Bronchial epithelial cell (primary cell): ENCODE results near the gene KBTBD7. TPM values are rescaled to one million over a fixed set of nuclear protein-coding genes. Genes with fewer than 3 reads are reported as not detected.
A peak's percentile ranks its signal among the peaks of the same experiment; 100 is the strongest.

Experiments used
- DNase-seq: peaks from one replicate; pipeline ENCODE4 v3.0.0-alpha.2; 2010; ENCODE audit warnings: low read depth
- FAIRE-seq: peaks from 2 replicates; lab custom pipeline; 2011; peaks lifted over from hg19 to GRCh38; lab: Jason Lieb, UNC
- H3K27me3 ChIP-seq: 2 replicates; pipeline ENCODE4 v1.5.1; 2011; ENCODE audit warnings: low read length; ENCODE audit not compliant: control insufficient read depth, insufficient read depth
- H3K36me3 ChIP-seq: 2 replicates; pipeline ENCODE4 v1.5.1; 2011; ENCODE audit warnings: low read length; ENCODE audit not compliant: control insufficient read depth, insufficient read depth
- H3K4me3 ChIP-seq: 2 replicates; pipeline ENCODE4 v1.5.1; 2011; ENCODE audit warnings: mild to moderate bottlenecking, low read depth, low read length, control low read depth
- total RNA-seq: library from RNA; depleted of rRNA; stranded (reverse); fragments of >200 nt; gene quantifications from 2 replicates; pipeline ENCODE4 v1.2.1, GENCODE V29; 2014
- TF ChIP-seq, protein P1 (sequence below): IDR thresholded peaks from 2 replicates; pipeline ENCODE4 v1.5.1; 2011; ENCODE audit warnings: mild to moderate bottlenecking, moderate library complexity, low read length, control low read depth, inconsistent platforms; ENCODE audit not compliant: insufficient read depth, severe bottlenecking

The KBTBD7 gene, protein sequence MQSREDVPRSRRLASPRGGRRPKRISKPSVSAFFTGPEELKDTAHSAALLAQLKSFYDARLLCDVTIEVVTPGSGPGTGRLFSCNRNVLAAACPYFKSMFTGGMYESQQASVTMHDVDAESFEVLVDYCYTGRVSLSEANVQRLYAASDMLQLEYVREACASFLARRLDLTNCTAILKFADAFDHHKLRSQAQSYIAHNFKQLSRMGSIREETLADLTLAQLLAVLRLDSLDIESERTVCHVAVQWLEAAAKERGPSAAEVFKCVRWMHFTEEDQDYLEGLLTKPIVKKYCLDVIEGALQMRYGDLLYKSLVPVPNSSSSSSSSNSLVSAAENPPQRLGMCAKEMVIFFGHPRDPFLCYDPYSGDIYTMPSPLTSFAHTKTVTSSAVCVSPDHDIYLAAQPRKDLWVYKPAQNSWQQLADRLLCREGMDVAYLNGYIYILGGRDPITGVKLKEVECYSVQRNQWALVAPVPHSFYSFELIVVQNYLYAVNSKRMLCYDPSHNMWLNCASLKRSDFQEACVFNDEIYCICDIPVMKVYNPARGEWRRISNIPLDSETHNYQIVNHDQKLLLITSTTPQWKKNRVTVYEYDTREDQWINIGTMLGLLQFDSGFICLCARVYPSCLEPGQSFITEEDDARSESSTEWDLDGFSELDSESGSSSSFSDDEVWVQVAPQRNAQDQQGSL
- 7.2 and 9.5 TPM in 2 replicates for total RNA-seq

DNA sequence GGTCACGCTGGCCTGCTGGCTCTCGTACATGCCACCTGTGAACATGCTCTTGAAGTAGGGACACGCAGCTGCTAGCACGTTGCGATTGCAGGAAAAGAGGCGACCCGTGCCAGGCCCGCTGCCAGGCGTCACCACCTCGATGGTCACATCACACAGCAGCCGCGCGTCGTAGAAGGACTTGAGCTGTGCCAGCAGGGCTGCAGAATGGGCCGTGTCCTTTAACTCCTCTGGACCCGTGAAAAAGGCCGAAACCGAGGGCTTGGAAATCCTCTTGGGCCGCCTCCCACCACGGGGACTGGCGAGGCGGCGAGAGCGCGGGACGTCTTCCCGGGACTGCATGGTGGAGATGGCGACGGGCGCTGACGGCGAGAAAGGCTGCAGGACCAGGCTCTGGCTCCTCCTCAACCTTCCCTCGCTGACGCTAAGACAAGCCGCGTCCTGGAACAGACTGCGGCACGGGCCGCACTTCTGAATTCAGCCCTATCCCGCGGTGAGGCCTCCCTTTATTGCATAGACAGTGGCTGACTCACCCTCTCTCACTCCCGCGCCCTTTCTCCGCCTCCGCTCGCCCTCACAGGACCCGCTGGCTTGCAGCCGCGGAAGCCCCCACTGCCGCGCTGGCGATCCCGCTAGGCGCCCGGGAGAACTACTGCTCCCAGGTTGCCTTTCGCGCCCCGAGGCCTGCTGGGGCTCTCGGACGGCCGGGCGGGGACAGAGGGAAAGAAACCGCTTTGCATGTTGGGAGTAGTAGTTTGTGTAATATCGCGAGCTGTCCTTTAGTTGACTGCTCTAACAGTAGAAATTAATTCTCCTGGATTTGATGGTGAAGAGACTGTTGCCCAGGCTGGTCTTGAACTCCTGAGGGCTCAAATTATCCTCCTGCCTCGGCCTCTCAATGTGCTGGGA lies at the start of gene KBTBD7:
TSS of gene KBTBD7 (minus strand) at position 651 of the 906 bp plus-strand sequence. CDS start at position 339, 312 bp downstream.
- DNase-seq: peak; percentile 92
- H3K36me3 ChIP-seq: no peaks in the 10 kb centered on the region
- TF ChIP-seq, protein P1, sequence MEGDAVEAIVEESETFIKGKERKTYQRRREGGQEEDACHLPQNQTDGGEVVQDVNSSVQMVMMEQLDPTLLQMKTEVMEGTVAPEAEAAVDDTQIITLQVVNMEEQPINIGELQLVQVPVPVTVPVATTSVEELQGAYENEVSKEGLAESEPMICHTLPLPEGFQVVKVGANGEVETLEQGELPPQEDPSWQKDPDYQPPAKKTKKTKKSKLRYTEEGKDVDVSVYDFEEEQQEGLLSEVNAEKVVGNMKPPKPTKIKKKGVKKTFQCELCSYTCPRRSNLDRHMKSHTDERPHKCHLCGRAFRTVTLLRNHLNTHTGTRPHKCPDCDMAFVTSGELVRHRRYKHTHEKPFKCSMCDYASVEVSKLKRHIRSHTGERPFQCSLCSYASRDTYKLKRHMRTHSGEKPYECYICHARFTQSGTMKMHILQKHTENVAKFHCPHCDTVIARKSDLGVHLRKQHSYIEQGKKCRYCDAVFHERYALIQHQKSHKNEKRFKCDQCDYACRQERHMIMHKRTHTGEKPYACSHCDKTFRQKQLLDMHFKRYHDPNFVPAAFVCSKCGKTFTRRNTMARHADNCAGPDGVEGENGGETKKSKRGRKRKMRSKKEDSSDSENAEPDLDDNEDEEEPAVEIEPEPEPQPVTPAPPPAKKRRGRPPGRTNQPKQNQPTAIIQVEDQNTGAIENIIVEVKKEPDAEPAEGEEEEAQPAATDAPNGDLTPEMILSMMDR: no peak
- H3K27me3 ChIP-seq: no peaks in the 10 kb centered on the region
- no peak for FAIRE-seq
- peak within 1 kb of the TSS; percentile 59 for H3K4me3 ChIP-seq

DNA sequence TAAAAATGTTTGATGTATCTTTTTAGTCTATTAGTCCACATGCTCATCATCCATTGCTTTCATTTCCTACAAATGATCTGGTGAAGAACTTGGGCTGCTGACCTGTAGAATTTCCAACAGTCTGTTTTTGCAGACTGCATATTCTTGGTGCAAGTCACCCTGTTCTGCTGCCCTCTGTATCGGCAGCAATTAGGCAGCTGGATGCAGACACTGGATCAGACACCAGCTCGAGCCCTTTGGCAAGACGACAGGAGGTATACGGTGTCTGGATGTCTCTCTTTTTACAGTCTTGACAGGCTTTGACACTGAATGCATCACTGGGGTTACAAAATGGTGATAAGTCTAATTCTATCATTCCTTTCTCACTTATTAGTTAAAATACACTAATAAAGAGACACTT lies 47.3 kb upstream of the KBTBD7 start:
- Histone ChIP-seq H3K36me3 (peaks cover 2% of the 10 kb centered on the region), H3K4me3 (no peak overlapping the region), H3K27me3 (no peaks in the 10 kb centered on the region)
- DNase-seq (no peak), FAIRE-seq (no peak)
- TF ChIP-seq, protein P1: no peak

DNA sequence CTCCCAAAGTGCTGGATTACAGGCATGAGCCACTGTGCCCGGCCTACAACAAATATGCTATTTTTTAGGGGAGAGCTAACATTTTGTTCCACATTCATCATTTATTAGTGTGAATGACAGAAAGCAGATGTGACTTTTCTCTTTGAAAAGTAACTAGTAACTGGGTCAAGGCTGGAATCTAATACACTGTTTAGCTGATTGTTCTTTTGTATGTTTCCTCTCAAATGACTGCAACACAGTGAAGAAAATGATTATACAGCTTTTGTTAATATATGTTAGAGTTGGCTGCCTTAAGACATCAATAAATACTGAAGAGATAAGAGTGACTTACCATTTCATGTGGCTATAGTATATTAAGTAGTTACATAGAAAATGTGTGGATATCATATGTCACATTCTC lies 42.0 kb upstream of the KBTBD7 start:
- peaks cover 2% of the 10 kb centered on the region for H3K36me3 ChIP-seq
- no peak overlapping the region for H3K4me3 ChIP-seq
- DNase-seq (no peak), FAIRE-seq (no peak)
- TF ChIP-seq, protein P1: no peak
- no peaks in the 10 kb centered on the region for H3K27me3 ChIP-seq

DNA sequence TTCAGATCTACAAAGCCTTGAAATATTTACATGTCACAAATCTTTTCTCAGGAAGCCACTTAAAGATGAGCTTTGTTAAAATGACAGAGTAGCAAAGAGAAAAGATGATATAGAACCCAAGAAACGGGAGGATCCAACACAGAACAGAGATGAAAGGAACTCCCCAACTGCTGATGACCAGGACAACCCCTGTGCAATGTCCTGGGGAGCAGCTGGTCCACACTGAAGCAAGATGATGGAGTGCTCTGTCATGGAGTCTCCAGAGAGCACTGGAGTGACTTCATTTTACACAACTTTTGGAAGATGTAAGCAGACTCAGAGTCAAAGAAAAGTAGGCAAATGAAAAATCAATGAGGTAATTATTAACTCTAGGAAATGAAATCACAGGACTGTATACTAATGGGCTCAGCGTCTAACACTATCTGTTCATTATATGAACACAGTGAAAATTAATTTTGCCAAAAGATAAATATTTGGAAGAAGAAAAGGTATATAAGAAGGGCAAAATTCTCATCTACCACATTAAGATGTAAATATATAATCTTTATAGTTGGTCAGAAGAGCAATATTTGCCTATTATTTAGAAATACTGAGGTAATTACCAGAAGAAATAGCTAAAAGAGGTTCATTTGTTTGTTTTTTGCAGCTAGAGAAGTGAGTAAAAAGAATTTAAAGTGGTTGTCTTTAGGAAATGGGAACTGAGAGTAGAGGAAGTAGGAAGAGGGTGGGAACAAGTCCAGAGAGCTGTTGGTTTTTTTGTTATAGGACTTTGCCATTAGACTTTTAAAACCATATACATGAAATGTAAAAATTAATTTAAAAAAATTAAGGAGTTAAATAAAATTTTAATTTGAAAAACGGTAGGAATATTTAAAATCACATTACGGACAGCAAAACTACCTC lies 38.5 kb upstream of the KBTBD7 start:
- H3K36me3 ChIP-seq: no peaks in the 10 kb centered on the region
- no peak for FAIRE-seq
- TF ChIP-seq, protein P1: no peak
- H3K27me3 ChIP-seq: no peaks in the 10 kb centered on the region
- H3K4me3 ChIP-seq: no peak overlapping the region
- DNase-seq: no peak

DNA sequence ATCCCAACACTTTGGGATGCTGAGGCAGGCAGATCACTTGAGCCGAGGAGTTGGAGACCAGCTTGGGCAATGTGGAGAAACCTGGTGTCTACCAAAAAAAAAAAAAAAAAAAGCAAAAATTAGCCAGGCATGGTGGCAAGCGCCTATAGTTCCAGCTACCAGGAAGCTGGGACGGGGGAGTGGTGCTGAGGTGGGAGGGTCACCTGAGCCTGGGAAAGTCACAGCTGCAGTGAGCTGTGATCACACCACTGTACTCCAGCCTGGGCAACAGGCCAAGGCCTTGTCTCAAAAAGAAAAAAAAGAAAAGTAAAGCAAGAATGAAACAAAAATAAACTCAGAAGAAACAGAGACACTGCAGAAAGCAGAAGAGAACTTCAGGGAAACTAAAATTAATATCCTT lies 37.4 kb upstream of the KBTBD7 start:
- TF ChIP-seq, protein P1: no peak
- Histone ChIP-seq H3K27me3 (no peaks in the 10 kb centered on the region), H3K36me3 (no peaks in the 10 kb centered on the region), H3K4me3 (no peak overlapping the region)
- peak; percentile 28 for DNase-seq
- FAIRE-seq: no peak
